ENCODE measurements around the gene CFAP161. TPM values are rescaled to one million over a fixed set of nuclear protein-coding genes. Genes with fewer than 3 reads are reported as not detected.

The CFAP161 gene
- total and polyA plus RNA-seq, 9 of the 15 experiments (the other 6 are each of a cell fraction or from before 2014, with no cell fraction given) = 25.8 to 83.3 (median 75.6) TPM

- TF ChIP-seq ZBTB34 (CRISPR knock-in tag; IDR thresholded peaks at IDR 0.05) (no peak), ZNF655 (CRISPR knock-in tag; IDR thresholded peaks at IDR 0.05) (no peak), CHD4 (IDR thresholded peaks at IDR 0.05; ENCODE audit: insufficient read depth, insufficient replicate concordance, low read depth, low read length, poor library complexity, severe bottlenecking) (no peak), PML (IDR thresholded peaks at IDR 0.05; ENCODE audit: low read length) (no peak), REST (IDR thresholded peaks at IDR 0.05; ENCODE audit: borderline replicate concordance) (peak; percentile 27; the same call in 1 of the 2 replicates), REST (CRISPR knock-in tag; IDR thresholded peaks at IDR 0.05; ENCODE audit: low read depth) (no peak), ELK1 (CRISPR knock-in tag; IDR thresholded peaks at IDR 0.05) (no peak), ZBTB8A (IDR thresholded peaks at IDR 0.05; ENCODE audit: partially characterized antibody) (no peak), L3MBTL2 (IDR thresholded peaks at IDR 0.05) (peak; percentile 53; the same call in 1 of the 2 replicates), DNMT1 (IDR thresholded peaks at IDR 0.05) (no peak), MXD1 (CRISPR knock-in tag; IDR thresholded peaks at IDR 0.05; ENCODE audit: borderline replicate concordance, poor library complexity, severe bottlenecking) (no peak), SNRNP70 (optimal IDR thresholded peaks at IDR 0.05; ENCODE audit: low read depth, low read length) (no peak), ESRRA (IDR thresholded peaks at IDR 0.05; ENCODE audit: borderline replicate concordance, low read depth) (peak; percentile 78; the same call in 1 of the 2 replicates), CXXC5 (CRISPR knock-in tag; IDR thresholded peaks at IDR 0.05) (peak; percentile 14; the same call in 1 of the 2 replicates)
Measured at GRCh38 chr15:81163961-81164800, 30.1 kb downstream of the CFAP161 start (continued).
